ENCODE results near the gene GTPBP2. TPM values are rescaled to one million over a fixed set of nuclear protein-coding genes. Genes with fewer than 3 reads are reported as not detected.

GTPBP2 gene
- total and polyA plus RNA-seq, 10 of the 15 experiments (the other 5 are each of a cell fraction or from before 2014, with no cell fraction given), result 5.9 to 63.4 (median 39.8) TPM

GRCh38 chr6:43606019-43606418 is 23.0 kb downstream of the GTPBP2 start:
- CTCF ChIA-PET, result interaction anchor here (0.6 to 1.7 kb wide), 6 partner anchors 8 to 261 kb away, joined by 3 to 4 read pairs (median 3); no protein-coding TSS in a partner anchor
- SMC1A ChIA-PET (ENCODE audit: uncharacterized antibody, unreplicated experiment), result no interaction called here
- Histone ChIP-seq H3K27me3 (replicated peaks in 1 of 2; ENCODE audit: control insufficient read depth in 2 of 2, insufficient read depth in 2 of 2, low read length in 1 of 2) (no peaks in the 10 kb centered on the region), H3K4me3 (no peak overlapping the region), H3K36me3 (ENCODE audit: control insufficient read depth in 2 of 2, insufficient read depth in 2 of 2, low read length in 1 of 2) (peaks cover 7 to 38% of the 10 kb centered on the region in 2 experiments), H2AFZ (ENCODE audit: control insufficient read depth, low read depth, low read length) (no peak overlapping the region), H3K9ac (ENCODE audit: control insufficient read depth, insufficient read depth, low read length) (no peak overlapping the region), H3K79me2 (ENCODE audit: control insufficient read depth, insufficient read depth, low read length) (no peaks in the 10 kb centered on the region), H3K27ac (ENCODE audit: control insufficient read depth, insufficient read depth) (no peak overlapping the region), H4K20me1 (ENCODE audit: control insufficient read depth, insufficient read depth) (no peaks in the 10 kb centered on the region), H3K9me3 (replicated peaks; ENCODE audit: control insufficient read depth, insufficient read depth, low read length) (no peaks in the 10 kb centered on the region), H3K4me2 (ENCODE audit: control insufficient read depth, insufficient read depth) (no peak overlapping the region), H3K4me1 (ENCODE audit: control insufficient read depth, insufficient read depth, low read length) (no peaks in the 10 kb centered on the region)
- in situ Hi-C loops (cut with MboI), result no loop called here
- POLR2A ChIA-PET, result interaction anchor here (0.7 to 1.2 kb wide), 3 partner anchors 10 to 475 kb away, joined by 3 to 5 read pairs (median 3); no protein-coding TSS in a partner anchor
- no peak for DNase-seq (ENCODE audit: low read depth, low spot score)
- RAD21 ChIA-PET (ENCODE audit: unreplicated experiment), result no interaction called here
- no TSS peak for BruUV-seq (replicated peaks)
- 95% methylated on average over 2 of the region's 2 CpGs for WGBS (ENCODE audit: insufficient coverage, insufficient replicate concordance, low lambda C conversion rate, missing lambda C conversion rate)
- no peak for ATAC-seq
- no peak for FAIRE-seq
- intact Hi-C loops (cut with micrococcal nuclease; ENCODE audit: unreplicated experiment), result no loop called here
- no peak for TF ChIP-seq CUX1 (IDR thresholded peaks at IDR 0.05; ENCODE audit: insufficient replicate concordance, low read depth, low read length)
- TF ChIP-seq MTA3 (IDR thresholded peaks at IDR 0.05; ENCODE audit: borderline replicate concordance, low read length), result no peak
- TF ChIP-seq SREBF1 (IDR thresholded peaks at IDR 0.05; ENCODE audit: low read length), result no peak
- TF ChIP-seq BCL3 (IDR thresholded peaks at IDR 0.05; ENCODE audit: borderline replicate concordance, insufficient read depth, low read depth, low read length, poor library complexity, severe bottlenecking), result no peak
- no peak for TF ChIP-seq MAX (IDR thresholded peaks at IDR 0.05; ENCODE audit: low read depth, low read length)
- no peak for TF ChIP-seq PAX5 (IDR thresholded peaks at IDR 0.05; ENCODE audit: borderline replicate concordance, low read depth, low read length)
- TF ChIP-seq SUPT20H (IDR thresholded peaks at IDR 0.05; ENCODE audit: borderline replicate concordance, control insufficient read depth, low read depth, low read length), result no peak
- TF ChIP-seq KLF5 (IDR thresholded peaks at IDR 0.05; ENCODE audit: partially characterized antibody), result no peak
- TF ChIP-seq ETV6 (conservative IDR thresholded peaks at IDR 0.05 in 1 of 2, IDR thresholded peaks at IDR 0.05 in 1 of 2; ENCODE audit: borderline replicate concordance in 1 of 2, low read depth in 1 of 2), result no peak
- TF ChIP-seq SIX5 (IDR thresholded peaks at IDR 0.05; ENCODE audit: low read depth, low read length, severe bottlenecking), result no peak
- no peak for TF ChIP-seq SRF (IDR thresholded peaks at IDR 0.05; ENCODE audit: low read depth in 2 of 2, low read length in 2 of 2)

All from GM12878 (cell line).